Measurements from ENCODE around the gene CRISP1. TPM values are rescaled to one million over a fixed set of nuclear protein-coding genes. Genes with fewer than 3 reads are reported as not detected.

Gene CRISP1
- total and polyA plus RNA-seq, 2 of the 4 experiments (the other 2 are of a cell fraction) = not detected

- ATAC-seq (ENCODE audit: low read depth) (no peak), DNase-seq (no peak)
- Histone ChIP-seq H3K4me3 (ENCODE audit: insufficient read depth, low read depth, low read length) (no peak overlapping the region), H2AK5ac (ENCODE audit: low read depth, low read length) (no peak overlapping the region), H4K91ac (ENCODE audit: insufficient read depth, low read depth, low read length) (no peak overlapping the region), H2BK5ac (ENCODE audit: low read depth, low read length, poor library complexity, severe bottlenecking) (no peak overlapping the region), H3K79me1 (ENCODE audit: low read depth in 1 of 2, low read length in 2 of 2) (no peaks in the 10 kb centered on the region), H3K9me3 (ENCODE audit: control insufficient read depth, insufficient read depth, low read length) (no peaks in the 10 kb centered on the region), H3K18ac (ENCODE audit: low read depth, low read length) (no peak overlapping the region), H2BK120ac (ENCODE audit: low read depth, low read length) (no peak overlapping the region), H4K20me1 (ENCODE audit: insufficient read depth, low read length) (no peaks in the 10 kb centered on the region), H3K4me1 (ENCODE audit: control insufficient read depth, insufficient read depth, low read length) (no peaks in the 10 kb centered on the region), H3K4ac (ENCODE audit: low read depth, low read length) (no peak overlapping the region), H3K4me2 (ENCODE audit: low read depth, low read length) (no peak overlapping the region), H2BK15ac (ENCODE audit: low read depth, low read length) (no peak overlapping the region), H2AK9ac (replicated peaks; ENCODE audit: low read depth, low read length, poor library complexity) (no peak overlapping the region), H2BK20ac (ENCODE audit: low read depth, low read length) (no peak overlapping the region), H3K27ac (ENCODE audit: insufficient read depth, low read length) (no peak overlapping the region), H2AFZ (replicated peaks; ENCODE audit: low read length, poor library complexity) (no peak overlapping the region), H3K56ac (ENCODE audit: extremely low read depth, insufficient read depth, low read length) (no peak overlapping the region), H3K14ac (replicated peaks; ENCODE audit: low read depth, low read length) (no peak overlapping the region), H3K27me3 (ENCODE audit: control insufficient read depth, insufficient read depth, low read length) (no peaks in the 10 kb centered on the region), H4K5ac (ENCODE audit: low read depth, low read length) (no peak overlapping the region), H3K23ac (ENCODE audit: low read depth, low read length) (no peak overlapping the region), H3K9ac (ENCODE audit: low read depth, low read length) (no peak overlapping the region), H4K8ac (ENCODE audit: low read depth in 2 of 2, low read length in 2 of 2) (no peak overlapping the region), H3K36me3 (ENCODE audit: control insufficient read depth, insufficient read depth, low read length) (no peaks in the 10 kb centered on the region), H3K9me1 (ENCODE audit: insufficient read depth, low read length) (no peaks in the 10 kb centered on the region)
- dilution Hi-C loops (cut with HindIII; ENCODE audit: low sequenced_read_pairs, unreplicated experiment) = no loop called here
- no CpG with 5 or more reads among the region's 1 CpG for WGBS, 2 experiments (ENCODE audit: extremely low coverage in 2 of 2, insufficient read length in 1 of 2)
- no TSS peak for BruUV-seq (replicated peaks)
- POLR2A ChIA-PET (ENCODE audit: unreplicated experiment) = no interaction called here
- in situ Hi-C loops (cut with MboI; ENCODE audit: low sequenced_read_pairs) = no loop called here
- no peak for TF ChIP-seq RAD21 (IDR thresholded peaks at IDR 0.05; ENCODE audit: low read length)
- no peak for TF ChIP-seq CEBPB (IDR thresholded peaks at IDR 0.05; ENCODE audit: low read depth, low read length)
- TF ChIP-seq BHLHE40 (IDR thresholded peaks at IDR 0.05; ENCODE audit: low read depth, low read length) = no peak
- no peak for TF ChIP-seq NFE2L2 (IDR thresholded peaks at IDR 0.05; ENCODE audit: low read depth, low read length)
- no peak for TF ChIP-seq SMC3 (IDR thresholded peaks at IDR 0.05; ENCODE audit: low read depth, low read length)
- no peak for TF ChIP-seq MXI1 (IDR thresholded peaks at IDR 0.05; ENCODE audit: borderline replicate concordance, low read depth, low read length)
- no peak for TF ChIP-seq RFX5 (IDR thresholded peaks at IDR 0.05; ENCODE audit: low read depth, low read length)
- no peak for TF ChIP-seq RCOR1 (IDR thresholded peaks at IDR 0.05; ENCODE audit: insufficient replicate concordance, low read length)
- no peak for TF ChIP-seq ELK1 (IDR thresholded peaks at IDR 0.05; ENCODE audit: borderline replicate concordance, low read depth, low read length)
- TF ChIP-seq FOS (IDR thresholded peaks at IDR 0.05; ENCODE audit: low read depth, low read length) = no peak
- no peak for TF ChIP-seq MAZ (IDR thresholded peaks at IDR 0.05; ENCODE audit: borderline replicate concordance, low read depth, low read length)
- no peak for TF ChIP-seq CHD1 (IDR thresholded peaks at IDR 0.05; ENCODE audit: low read depth, low read length)
- intact Hi-C loops (cut with micrococcal nuclease) = no loop called here
- CTCF ChIA-PET = interaction anchor here (0.6 kb wide), 1 partner anchor 1789 kb away, joined by 11 read pairs; no protein-coding TSS in a partner anchor
Measured at GRCh38 chr6:49799090-49799489, 67.2 kb downstream of the CRISP1 start.

Measured in IMR-90 (cell line).